Heart left ventricle (tissue), 13 donors: ENCODE measurements around the gene CELSR1.

Experiments used
- POLR2A ChIP-seq, 2 donors: fragments of 450-650 bp; IDR thresholded peaks; one replicate each; pipeline ENCODE4 v1.6.1; 2017; ENCODE audit warnings: antibody characterized with exemption in 2 of 2, mild to moderate bottlenecking in 2 of 2, moderate library complexity in 2 of 2
- TF ChIP-seq, protein P1 (sequence below), 12 donors: fragments of 200-600 bp; sonication (generic) in 4 of 12; IDR thresholded peaks; one replicate each; pipeline versions ENCODE4 v1.5.0 to v1.8.0; 2018 to 2022; ENCODE audit warnings: antibody characterized with exemption in 12 of 12, mild to moderate bottlenecking in 5 of 12
- donor health status: ischemic (EF 13 %, LVEDD 7.1; RV severe dilation, severe dysfunction).
- donor health status: DM: no; HTN: yes; CAD: no.
- donor health status: DM: no; HTN: no; CAD: no.
- donor health status: ischemic (EF 25% LVEDD 6.9; RV normal size, moderate dysfunction).
- donor health status: ischemic (EF 25% LVEDD 5.7; RV mildly dilated, moderate dysfunction).
- donor health status: ischemic (EF 35%, LVEDD 5.7; RV mildly dilated, moderate dysfunction).
- donor health status: nonischemic (EF 11% LVEDD 7.7; RV severe dilation, severe dysfunction).
- donor health status: DM: yes; HTN: yes; CAD: no.
- donor health status: PGD.
- donor health status: ischemic (EF 29% LVEDD 5.4; RV normal size, mild dysfunction).
- donor health status: nonischemic (EF 23%, LVEDD 6.1; RV moderate dilation, normal function).

DNA sequence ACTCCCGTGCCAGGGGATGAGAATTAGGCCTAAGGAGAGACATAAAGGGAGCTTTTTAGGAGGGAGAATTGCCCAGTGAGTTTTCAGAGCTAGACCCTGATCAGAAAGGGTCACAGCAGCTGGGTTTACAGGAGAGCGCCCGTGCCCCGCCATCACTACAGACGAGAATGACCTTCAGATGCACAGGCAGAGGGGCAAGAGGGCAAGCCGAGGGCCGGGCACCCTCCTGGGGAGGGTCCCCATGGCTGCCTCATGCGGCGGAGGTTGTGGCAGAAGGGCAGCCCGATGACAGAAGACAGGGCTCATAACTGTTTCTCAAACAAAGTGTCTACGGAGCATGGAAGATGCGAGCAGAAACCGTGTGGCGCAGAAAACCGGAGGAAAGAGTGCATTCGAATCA lies 129.7 kb downstream of the CELSR1 start:
- TF ChIP-seq, protein P1, sequence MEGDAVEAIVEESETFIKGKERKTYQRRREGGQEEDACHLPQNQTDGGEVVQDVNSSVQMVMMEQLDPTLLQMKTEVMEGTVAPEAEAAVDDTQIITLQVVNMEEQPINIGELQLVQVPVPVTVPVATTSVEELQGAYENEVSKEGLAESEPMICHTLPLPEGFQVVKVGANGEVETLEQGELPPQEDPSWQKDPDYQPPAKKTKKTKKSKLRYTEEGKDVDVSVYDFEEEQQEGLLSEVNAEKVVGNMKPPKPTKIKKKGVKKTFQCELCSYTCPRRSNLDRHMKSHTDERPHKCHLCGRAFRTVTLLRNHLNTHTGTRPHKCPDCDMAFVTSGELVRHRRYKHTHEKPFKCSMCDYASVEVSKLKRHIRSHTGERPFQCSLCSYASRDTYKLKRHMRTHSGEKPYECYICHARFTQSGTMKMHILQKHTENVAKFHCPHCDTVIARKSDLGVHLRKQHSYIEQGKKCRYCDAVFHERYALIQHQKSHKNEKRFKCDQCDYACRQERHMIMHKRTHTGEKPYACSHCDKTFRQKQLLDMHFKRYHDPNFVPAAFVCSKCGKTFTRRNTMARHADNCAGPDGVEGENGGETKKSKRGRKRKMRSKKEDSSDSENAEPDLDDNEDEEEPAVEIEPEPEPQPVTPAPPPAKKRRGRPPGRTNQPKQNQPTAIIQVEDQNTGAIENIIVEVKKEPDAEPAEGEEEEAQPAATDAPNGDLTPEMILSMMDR (IDR thresholded peaks at IDR 0.05), result no peak
- TF ChIP-seq POLR2A (IDR thresholded peaks at IDR 0.05), result no peak
